Epithelial cell of prostate (primary cell): Measurements from ENCODE around the gene TCF12.
"Not testable (repeated sequence)": the region's sequence is repeated elsewhere in the genome, so short reads cannot be mapped to it uniquely, and the experiment has no call there.

Source experiments
- DNase-seq: peaks from one replicate; pipeline ENCODE4 v3.0.0-alpha.2; 2011; ENCODE audit warnings: low read depth, low spot score
- H3K27ac ChIP-seq: fragments of 450-650 bp; 2 replicates; pipeline ENCODE4 v1.5.1; 2017; ENCODE audit warnings: mild to moderate bottlenecking

Gene TCF12

DNA sequence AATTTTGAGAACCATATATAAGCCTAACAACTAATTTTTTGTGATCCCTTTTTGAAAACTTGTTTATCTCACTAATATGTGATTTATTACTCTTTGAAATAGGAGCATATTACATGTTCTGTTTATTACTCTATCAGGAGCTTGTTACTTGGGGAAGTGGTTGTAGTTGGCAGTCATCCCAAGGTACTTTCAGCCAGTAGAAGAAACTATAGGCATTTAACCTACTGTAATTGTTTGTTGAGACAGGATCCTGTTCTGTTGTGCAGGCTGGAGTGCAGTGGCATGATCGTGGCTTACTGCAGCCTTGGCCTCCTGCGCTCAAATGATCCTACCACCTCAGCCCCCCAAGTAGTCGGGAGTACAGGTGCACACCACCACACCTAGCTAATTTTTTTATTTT is 195.6 kb downstream of the TCF12 start:
- DNase-seq, result no peak
- no peak overlapping the region for H3K27ac ChIP-seq

DNA sequence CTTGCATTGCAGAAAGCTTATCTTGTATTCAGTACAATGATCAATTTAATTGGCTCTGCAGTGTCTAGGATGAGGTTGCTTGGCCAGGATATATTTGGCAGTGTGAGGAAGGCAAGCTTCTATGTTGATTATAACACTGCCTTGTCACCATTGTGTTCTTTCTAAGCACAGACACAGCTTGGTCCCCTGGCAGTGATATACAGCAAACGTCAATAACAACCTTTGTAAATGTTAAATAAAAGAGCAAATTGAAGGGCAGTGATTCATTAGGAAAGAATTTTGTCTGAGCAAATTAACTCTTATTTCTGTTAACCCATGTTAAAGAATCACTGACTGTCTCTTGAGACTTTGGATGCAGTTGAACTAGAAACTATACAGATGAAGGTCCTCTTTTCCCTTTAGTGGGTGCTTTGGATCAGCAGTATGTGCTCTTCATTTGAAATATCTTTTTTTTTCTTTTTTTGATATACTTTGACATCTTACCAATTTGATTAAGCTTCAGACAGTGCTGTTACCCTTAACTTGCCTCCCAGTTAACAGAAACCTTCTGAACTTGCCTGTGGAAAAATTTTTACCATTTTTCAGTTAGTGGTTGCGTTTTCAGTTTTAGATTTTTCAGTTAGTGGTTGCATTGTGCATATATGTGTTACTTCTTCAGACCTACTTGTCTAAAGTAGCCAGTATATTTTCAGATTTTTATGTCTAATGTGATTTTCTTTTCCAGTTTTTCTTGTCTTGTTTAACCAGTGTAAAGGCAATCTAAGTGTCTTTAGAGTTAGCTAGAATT is 199.8 kb downstream of the TCF12 start:
- no peak overlapping the region for H3K27ac ChIP-seq
- no peak for DNase-seq

DNA sequence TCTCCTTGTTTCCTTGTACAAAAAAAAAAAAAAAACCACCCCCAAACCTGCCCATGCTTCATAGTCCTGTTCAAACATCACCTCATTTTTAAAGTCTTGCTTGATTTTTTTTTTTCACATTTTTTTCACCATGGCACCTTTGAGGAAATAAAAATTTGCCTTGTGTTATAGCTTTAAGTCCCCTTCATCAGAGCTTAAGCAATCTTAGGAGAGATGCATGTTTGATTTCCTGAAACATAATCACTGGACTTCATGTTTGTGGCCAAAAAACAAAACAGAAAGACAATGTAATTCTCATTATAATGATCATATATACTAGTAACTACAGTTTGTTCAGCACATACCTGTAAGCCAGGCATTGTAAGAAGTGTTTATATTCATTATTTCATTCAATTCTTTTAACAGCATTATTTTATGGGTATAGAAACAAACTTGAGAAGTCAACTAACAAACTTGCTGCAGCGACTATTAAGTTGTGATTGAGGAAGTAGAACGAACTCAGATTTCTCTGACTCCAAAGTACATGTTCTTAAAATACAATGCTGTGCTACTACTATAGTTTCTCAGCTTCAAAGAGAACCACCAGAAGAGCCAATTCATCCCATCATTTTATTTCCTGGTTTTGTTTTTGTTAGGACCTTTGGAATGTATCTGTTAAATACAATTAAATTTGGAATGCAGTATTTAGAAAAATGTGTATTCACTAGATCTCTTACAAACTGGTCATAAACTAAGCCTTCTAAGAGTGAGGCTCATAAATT is 203.8 kb downstream of the TCF12 start:
- no peak overlapping the region for H3K27ac ChIP-seq
- DNase-seq, result no peak

DNA sequence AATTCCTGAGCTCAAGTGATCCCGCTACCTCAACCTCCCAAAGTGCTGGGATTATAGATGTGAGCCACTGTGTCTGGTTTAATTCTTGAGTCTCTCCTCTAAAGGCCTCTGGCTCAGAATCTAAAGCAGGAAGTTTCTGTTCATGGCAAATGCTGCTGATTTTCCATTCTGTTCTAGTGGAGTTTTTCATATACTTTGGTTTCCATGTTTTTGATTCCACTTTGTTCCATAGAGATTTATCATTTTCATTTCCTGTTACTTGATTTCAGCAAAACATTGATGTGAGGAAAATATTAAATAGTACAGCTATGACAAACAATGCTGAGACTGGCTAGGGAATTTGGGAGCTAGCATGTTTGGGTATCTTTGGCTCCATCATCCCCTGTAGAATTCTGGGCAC is 205.6 kb downstream of the TCF12 start:
- DNase-seq, result no peak
- H3K27ac ChIP-seq, result no peak overlapping the region

DNA sequence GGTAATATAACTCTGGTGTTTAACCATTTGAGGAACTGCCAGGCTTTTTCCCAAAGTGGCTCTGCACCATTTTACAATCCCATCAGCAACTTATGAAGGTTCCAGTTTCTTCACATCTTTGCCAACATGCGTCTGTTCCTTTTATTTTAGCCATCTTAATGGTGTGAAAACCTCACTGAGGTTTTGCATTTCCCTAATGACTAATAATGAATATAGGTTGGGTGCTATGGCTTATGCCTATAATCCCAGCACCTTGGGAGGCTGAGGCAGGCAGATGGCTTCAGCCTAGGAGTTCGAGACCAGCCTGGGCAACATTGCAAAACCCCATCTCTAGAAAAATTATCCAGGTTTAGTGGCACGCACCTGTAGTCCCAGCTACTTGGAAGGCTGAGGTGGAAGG is 210.6 kb downstream of the TCF12 start:
- no peak overlapping the region for H3K27ac ChIP-seq
- DNase-seq, result no peak

DNA sequence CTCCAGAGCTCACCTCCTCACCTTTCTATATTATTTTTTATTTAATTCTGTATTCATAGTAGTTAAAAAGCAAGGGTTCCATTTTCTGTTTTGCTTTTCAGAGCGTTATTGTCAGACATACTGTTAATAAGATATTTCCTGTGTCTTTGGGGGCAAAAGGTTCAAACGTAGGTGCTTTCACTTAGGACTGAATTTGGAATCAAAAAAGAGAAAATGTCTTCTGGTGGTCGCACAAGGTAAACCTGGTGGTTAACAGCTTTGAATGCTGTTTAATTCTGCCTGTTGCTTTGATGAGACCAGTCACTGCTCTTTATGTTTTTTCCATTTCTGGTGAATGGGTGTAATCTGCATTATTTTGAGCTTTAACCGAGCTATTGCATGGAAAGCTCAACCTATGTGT is 212.5 kb downstream of the TCF12 start:
- no peak for DNase-seq
- no peak overlapping the region for H3K27ac ChIP-seq

DNA sequence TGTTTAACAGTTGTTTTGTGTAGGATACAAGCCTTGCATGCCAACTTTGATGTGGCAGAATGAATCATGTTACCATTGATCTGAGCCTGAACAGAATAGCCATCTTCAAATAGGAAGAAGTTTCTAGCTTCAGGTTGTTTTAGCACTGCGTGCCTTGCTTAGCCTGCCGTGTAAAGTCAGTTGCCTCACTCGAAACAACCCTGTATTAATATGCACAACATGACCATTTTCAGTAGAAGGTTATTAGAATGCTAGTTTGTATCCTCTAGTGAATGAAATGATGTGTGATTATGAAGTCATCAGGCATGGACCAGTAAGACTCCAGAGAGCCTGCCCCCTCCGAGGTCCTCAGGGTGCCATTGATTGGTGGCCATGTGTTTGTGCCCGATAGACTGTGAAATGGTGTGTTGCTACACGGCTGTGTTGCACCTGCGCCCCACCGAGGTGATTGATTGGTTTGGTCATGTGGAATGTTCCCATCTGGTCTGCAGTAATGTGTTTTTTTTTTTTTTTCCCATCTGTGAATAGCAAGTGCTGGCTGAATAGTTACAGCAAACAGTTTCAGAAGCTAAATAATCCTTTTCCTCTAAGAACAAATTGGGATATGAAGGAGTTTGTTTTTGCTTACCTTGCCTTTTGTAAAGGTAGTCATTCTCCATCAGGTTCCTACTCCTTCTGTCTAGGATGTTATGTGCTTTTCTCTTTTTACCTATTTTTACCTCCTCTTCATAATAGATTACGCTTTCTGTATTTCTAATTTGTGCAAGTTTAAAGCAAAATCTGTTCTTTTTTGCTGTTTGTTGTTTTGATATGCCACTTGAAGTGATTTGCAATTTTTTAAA is 214.9 kb downstream of the TCF12 start:
- H3K27ac ChIP-seq, result no peak overlapping the region
- DNase-seq, result no peak

DNA sequence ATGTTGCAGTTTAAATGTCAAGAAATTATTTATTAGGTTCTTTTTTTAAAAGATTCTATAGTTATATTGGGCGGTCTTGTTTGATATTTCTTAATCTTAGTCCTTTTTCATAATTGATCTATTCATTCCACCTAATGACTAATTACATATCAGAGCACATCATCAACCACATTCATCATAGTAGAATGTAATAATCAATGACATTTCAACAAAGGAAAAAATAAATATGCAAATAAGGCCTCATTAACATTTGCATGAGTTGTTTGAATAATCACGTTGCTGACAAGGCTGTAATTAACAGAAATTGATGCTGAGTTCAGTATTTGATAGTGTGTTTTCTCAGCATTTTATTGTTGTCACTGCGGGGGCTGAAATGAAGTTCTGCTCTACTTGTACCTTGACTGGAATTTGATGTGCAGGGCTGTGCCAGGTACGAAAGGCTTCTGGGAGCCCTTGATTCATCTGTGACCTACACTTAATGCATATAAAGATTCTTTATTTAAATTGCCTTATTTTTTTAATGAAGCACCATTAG is 215.7 kb downstream of the TCF12 start:
- H3K27ac ChIP-seq, result no peak overlapping the region

DNA sequence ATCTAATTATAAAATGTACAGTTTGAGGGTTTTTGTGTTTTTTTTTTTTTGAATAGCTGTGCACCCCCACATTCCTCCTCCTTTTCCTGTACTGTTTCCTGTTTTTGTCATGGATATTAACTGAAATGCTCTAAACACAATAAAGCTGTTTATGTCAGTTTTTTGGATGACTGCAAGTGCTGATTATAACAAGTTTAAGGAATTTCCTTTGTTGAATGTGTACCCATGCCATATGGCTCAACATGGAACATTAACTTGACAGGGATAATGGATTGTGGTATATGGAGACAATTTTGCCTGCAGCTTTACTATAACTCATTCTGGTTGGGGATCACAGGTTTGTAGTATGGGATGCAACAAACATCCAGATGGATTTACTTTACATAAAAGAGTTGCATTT is 216.4 kb downstream of the TCF12 start:
- no peak overlapping the region for H3K27ac ChIP-seq
- no peak for DNase-seq

More for the DNA sequence above, 215.7 kb downstream of the TCF12 start:
- no peak for DNase-seq

DNA sequence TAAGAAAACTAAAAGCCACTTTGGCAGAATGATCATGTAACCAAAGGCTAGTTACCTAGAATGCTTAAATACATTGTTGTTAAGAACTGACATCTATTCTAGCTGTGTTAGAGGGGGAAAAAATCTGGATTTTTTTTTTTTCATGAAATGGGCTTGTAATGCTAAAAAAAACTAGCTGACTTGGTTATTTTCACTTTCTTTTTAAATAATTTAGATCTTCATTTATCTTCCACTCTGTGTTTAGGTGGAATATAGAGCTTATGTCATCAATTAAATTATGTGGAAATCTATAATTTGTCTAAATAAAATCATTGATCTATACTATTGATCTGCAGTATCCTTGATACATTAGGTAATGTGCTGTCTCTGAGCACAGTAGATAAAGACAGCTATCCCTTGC is 217.4 kb downstream of the TCF12 start:
- DNase-seq, result no peak
- no peak overlapping the region for H3K27ac ChIP-seq

DNA sequence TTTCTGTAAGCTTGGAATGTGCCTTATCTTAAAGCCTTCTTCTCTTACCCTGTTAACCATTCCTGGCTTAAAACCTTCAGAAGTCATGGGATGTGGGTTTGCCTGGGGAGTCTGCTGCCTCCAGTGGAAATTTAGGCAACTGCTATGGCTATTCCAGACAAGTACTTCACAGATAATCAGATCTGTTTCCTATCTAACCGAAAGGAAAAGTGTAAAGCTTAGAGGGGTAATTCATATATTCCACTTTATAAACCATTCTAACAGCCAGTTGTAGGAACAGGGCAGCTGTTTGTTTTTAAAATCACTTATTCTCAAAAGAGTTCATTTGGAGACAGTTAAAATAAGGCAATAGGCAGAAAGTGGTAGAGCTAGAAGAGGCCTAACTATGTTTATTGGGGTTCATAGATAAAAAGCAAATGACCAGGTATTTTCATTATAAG is 219.9 kb downstream of the TCF12 start:
- no peak for DNase-seq
- H3K27ac ChIP-seq, result no peak overlapping the region

DNA sequence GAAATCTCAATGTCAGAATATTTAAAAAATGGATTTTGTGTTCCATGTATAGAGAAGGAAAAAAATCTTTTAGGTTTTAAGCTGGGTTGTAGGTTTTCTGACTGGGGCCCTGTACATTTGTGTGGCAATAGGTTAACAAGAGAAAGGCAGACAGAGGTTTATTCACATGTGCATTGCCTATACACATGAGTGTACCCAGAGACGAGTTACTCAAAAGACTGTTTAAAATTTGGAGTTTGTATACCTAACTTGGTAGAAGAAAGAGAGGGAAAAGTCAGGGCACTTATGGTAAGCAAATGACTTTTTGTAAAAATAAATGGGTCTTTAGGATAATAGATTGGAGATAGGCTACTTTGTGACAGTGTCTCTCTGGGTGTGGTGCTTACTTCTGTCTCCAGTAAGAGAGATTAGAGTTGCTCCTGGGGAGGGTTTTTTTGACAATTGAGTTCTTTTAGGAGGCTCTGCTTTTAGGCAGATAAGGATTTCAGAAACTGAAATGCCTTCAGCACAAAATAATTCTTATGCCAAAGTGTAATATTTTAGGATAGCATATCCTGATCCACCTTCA is 225.2 kb downstream of the TCF12 start:
- no peak for DNase-seq
- H3K27ac ChIP-seq, result no peak overlapping the region

DNA sequence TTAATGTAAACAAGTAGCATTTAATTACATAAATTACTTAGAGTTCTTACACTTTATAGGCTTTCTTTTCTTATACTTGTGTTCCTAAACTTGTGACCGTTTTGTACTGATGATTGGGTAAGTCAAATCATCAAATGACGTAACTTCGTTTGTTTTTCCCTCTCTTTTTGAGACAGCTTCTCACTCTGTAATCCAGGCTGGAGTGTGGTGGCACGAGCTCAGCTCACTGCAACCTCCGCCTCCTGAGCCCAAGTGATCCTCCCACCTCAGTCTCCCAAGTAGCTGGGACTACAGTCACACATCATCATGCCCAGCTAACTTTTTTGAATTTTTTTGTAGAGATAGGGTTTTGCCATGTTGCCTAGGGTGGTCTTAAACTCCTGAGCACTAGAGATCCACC is 226.0 kb downstream of the TCF12 start:
- H3K27ac ChIP-seq, result no peak overlapping the region
- DNase-seq, result no peak

DNA sequence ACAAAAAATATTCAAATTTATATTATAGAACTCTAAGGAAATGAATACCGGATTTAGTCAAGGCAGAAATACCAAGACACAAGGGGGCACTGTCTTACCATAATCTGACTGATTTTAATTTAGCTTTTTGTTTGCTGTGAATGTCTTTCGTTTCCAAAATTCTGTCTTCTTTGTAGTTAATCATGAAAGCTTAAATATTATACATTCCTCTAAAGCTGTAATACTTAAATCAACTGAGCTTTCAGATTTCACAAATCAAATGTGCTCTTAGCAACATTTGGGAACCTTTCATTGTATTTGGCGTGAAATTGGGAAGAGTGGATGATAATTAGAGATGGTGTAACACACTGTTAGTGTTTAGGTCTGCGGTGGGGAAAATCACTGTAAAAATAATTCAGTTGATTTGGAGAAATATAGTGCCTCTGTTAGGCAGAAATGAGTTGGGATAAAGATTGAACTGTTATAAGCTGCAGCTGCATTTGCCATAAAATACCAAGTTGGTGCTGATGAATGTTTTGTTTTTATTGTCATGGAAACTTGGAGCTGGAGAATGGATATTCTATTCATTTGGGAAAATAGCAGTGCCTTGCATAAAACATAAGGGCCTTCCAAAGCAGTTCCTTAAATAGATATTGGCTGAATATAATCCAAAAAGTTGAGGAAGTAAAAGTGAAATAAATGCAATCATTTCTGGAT is 228.2 kb downstream of the TCF12 start:
- DNase-seq, result no peak
- H3K27ac ChIP-seq, result no peak overlapping the region

DNA sequence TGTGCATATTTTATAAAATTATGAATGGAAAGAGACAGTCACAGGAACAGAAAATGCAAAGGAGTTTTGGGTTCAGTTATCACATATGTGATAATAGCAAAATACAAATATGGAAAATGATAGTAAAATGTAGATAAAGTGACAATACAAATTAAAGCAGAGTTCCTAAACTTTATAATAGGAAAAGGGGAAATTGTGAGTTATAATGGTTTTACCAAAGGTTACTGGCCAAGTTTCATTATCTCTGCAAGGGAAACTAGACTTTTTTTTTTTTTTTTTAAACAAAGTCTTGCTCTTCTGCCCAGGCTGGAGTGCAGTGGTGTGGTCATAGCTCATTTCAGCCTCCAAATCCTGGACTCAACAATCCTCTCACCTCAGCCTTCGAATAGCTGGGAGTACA is 229.2 kb downstream of the TCF12 start:
- no peak overlapping the region for H3K27ac ChIP-seq
- no peak for DNase-seq

DNA sequence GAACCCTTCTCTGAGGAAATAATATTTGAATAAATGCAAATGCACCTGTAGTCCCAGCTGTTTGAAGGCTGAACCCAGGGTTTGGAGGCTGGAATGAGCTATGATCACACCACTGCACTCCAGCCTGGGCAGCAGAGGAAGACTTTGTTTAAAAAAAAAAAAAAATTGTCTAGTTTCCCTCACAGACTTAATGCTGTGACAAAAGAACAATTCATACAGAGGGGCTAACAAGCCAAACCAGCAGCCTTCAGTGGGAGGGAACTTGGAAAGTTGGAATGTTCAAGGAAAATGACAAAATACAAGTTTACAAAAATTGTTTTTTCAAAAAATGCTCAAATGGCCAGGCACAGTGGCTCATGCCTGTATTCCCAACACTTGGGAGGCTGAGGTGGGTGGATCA is 229.8 kb downstream of the TCF12 start:
- H3K27ac ChIP-seq, result no peak overlapping the region
- DNase-seq, result no peak

DNA sequence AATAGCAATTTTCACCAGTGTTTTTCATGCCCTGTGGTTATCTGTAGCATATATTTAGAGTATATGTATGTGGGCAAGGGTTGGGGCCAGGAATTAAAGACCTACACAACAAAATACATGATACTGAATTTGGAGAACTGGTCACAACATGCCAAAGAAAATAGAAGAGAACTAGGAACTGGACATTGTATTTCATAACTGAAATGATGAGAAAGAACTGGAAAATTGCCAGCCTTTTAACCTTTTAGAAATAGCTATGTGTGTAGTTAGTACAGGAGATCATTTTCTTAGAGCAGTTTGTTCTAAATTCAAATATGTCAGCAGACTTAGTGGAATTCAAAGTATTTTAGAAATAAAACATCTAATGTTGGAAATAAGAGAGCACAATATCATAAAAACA is 230.8 kb downstream of the TCF12 start:
- DNase-seq, result no peak
- H3K27ac ChIP-seq, result peak overlapping the region; percentile 61

DNA sequence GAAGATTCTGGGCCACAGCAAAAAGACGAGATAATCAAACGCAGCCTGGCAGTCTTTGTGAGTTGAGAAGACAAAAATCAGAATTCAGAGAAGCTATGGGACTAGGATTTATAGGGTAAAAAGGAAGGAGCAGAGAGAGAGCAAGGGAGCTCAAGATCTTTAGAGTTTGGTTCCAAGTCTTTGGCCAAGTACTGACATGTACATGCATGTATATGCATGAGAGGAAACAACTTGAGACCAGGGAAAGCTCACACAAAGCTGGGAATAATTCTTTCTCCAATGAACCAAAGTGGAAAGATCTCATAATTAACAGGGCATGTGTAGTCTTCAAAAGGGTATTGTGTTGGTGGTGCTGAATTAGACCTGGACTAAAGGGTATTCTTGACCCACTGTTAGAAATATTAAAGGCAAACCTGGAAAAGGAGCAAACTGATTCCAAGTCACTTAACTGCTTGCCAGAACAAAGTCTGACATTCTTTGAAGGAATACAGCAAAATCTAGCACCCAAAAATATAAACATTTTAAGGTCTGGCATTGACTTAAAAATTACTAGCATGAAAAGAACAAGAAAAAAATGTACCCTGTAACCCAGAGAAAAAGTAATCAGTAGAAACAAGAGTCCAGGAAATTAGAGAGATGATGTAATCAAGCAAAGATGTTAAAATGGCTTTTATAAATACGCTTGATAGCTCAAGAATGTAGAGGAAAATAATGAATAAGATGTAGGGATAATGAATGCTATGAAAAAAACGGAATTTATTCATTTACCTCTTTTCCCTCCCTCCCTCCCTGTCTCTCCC is 231.8 kb downstream of the TCF12 start:
- H3K27ac ChIP-seq, result peak overlapping the region; percentile 61
- peak; percentile 26 for DNase-seq

DNA sequence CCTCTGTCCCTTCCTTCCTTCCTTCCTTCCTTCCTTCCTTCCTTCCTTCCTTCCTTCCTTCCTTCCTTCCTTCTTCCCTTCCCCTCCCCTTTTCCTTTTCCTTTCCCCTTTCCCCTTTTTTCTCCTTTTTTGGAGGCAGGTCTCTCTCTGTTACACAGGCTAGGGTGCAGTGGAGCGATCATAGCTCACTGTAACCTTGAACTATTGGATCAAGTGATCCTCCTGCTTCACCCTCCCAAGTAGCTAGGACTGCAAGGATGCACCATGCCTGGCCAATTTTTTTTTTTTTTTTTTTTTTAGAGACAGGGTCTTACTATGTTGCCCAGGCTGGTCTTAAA is 232.4 kb downstream of the TCF12 start:
- not testable (repeated sequence) for DNase-seq
- H3K27ac ChIP-seq, result peak overlapping the region; percentile 61
